ENCODE measurements around the gene CLCF1.
A peak's percentile ranks its signal among the peaks of the same experiment; 100 is the strongest.

CLCF1 gene

GRCh38 chr11:67374571-67375281, 1.3 kb upstream of the CLCF1 start:
- no peak for DNase-seq (ENCODE audit: low spot score)

- DNase-seq (ENCODE audit: low spot score) = peak; percentile 31
These were observed 511 bp upstream of the CLCF1 start for GRCh38 chr11:67373648-67374570.

GRCh38 chr11:67372321-67372992, 941 bp downstream of the CLCF1 start:
- DNase-seq (ENCODE audit: low spot score) = no peak

GRCh38 chr11:67371911-67372320, 1.5 kb downstream of the CLCF1 start:
- DNase-seq (ENCODE audit: low spot score) = no peak

- DNase-seq (ENCODE audit: low spot score) = no peak
These were observed 2.0 kb downstream of the CLCF1 start for GRCh38 chr11:67371189-67371910.

GRCh38 chr11:67370351-67371076, 2.9 kb downstream of the CLCF1 start:
- DNase-seq (ENCODE audit: low spot score) = no peak

GRCh38 chr11:67369801-67370284, 3.6 kb downstream of the CLCF1 start:
- DNase-seq (ENCODE audit: low spot score) = no peak

GRCh38 chr11:67369275-67369674, 4.1 kb downstream of the CLCF1 start:
- no peak for DNase-seq (ENCODE audit: low spot score)

GRCh38 chr11:67368621-67369020, 4.8 kb downstream of the CLCF1 start:
- DNase-seq (ENCODE audit: low spot score) = no peak

- DNase-seq (ENCODE audit: low spot score) = no peak
These were observed 5.6 kb downstream of the CLCF1 start for GRCh38 chr11:67367761-67368227.

GRCh38 chr11:67366961-67367760, 6.2 kb downstream of the CLCF1 start:
- no peak for DNase-seq (ENCODE audit: low spot score)

- no peak for DNase-seq (ENCODE audit: low spot score)
These were observed 6.9 kb downstream of the CLCF1 start for GRCh38 chr11:67366546-67366945.

- DNase-seq (ENCODE audit: low spot score) = no peak
These were observed 7.5 kb downstream of the CLCF1 start for GRCh38 chr11:67365736-67366444.

- DNase-seq (ENCODE audit: low spot score) = no peak
These were observed 8.3 kb downstream of the CLCF1 start for GRCh38 chr11:67364783-67365722.

GRCh38 chr11:67364169-67364568, 9.2 kb downstream of the CLCF1 start:
- no peak for DNase-seq (ENCODE audit: low spot score)

- DNase-seq (ENCODE audit: low spot score) = no peak
These were observed 15.3 kb downstream of the CLCF1 start for GRCh38 chr11:67357831-67358670.

GRCh38 chr11:67356864-67357561, 16.4 kb downstream of the CLCF1 start:
- DNase-seq (ENCODE audit: low spot score) = peak; percentile 81

Measured in hematopoietic multipotent progenitor cell treated with erythropoietin and hydrocortisone succinate and interleukin-3 and kit ligand, for 15 days (in vitro differentiated cells).